ENCODE measurements around the gene LRMDA. TPM values are rescaled to one million over a fixed set of nuclear protein-coding genes. Genes with fewer than 3 reads are reported as not detected.
A peak's percentile ranks its signal among the peaks of the same experiment; 100 is the strongest.

Gene LRMDA
- total and polyA plus RNA-seq, 10 of the 15 experiments (the other 5 are each of a cell fraction or from before 2014, with no cell fraction given), result 0.07 to 0.54 (median 0.29) TPM; not detected in 4

DNA sequence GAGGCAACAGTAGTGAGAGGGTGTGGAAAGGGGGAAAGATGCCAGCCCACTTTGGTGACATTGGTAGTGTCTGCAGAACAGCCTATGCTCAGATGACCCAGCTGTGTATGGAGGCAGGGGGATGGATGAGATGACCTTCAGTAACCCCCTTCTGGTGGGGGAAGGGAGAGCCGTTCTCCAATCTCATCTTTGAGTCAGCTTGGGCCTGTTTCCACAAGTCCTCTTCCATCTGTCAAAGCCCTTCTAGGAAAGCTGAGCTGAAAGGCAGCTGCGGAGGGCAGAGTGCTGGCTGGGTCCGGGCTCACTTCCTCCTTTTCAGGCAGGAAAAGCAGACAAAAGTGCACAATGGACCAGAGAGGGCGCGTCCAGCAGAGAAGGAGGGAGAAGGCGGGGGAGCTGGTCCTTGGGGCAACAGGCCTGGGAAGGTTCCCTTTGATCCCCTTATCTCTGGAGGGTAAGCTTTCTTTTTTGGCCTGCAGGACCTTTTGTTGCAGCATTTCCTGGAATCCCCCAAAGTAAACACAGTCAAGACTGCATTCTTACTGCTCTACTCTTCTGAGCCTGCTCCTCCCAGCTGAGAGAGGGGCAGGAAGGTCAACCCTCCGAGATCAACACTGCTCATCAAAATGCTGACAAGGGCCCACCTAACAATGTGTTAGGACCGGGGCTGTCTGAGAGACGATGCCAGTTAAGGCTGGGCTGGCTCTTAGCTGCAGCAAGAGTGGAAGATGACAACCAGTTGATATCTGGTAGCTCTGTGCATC, 1.2 kb upstream of the LRMDA start (continued):
- TF ChIP-seq, protein P1, sequence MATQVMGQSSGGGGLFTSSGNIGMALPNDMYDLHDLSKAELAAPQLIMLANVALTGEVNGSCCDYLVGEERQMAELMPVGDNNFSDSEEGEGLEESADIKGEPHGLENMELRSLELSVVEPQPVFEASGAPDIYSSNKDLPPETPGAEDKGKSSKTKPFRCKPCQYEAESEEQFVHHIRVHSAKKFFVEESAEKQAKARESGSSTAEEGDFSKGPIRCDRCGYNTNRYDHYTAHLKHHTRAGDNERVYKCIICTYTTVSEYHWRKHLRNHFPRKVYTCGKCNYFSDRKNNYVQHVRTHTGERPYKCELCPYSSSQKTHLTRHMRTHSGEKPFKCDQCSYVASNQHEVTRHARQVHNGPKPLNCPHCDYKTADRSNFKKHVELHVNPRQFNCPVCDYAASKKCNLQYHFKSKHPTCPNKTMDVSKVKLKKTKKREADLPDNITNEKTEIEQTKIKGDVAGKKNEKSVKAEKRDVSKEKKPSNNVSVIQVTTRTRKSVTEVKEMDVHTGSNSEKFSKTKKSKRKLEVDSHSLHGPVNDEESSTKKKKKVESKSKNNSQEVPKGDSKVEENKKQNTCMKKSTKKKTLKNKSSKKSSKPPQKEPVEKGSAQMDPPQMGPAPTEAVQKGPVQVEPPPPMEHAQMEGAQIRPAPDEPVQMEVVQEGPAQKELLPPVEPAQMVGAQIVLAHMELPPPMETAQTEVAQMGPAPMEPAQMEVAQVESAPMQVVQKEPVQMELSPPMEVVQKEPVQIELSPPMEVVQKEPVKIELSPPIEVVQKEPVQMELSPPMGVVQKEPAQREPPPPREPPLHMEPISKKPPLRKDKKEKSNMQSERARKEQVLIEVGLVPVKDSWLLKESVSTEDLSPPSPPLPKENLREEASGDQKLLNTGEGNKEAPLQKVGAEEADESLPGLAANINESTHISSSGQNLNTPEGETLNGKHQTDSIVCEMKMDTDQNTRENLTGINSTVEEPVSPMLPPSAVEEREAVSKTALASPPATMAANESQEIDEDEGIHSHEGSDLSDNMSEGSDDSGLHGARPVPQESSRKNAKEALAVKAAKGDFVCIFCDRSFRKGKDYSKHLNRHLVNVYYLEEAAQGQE (IDR thresholded peaks at IDR 0.05; ENCODE audit: low read depth, low read length), result no peak
- peak; percentile 66 for TF ChIP-seq IKZF1 (conservative IDR thresholded peaks at IDR 0.05)
- no peak for TF ChIP-seq POU2F2 (IDR thresholded peaks at IDR 0.05; ENCODE audit: borderline replicate concordance, low read depth, low read length)
- peak; percentile 43 to 53; a peak in 2 of 4 replicates for TF ChIP-seq IKZF2 (IDR thresholded peaks at IDR 0.05)
- TF ChIP-seq, protein P2, sequence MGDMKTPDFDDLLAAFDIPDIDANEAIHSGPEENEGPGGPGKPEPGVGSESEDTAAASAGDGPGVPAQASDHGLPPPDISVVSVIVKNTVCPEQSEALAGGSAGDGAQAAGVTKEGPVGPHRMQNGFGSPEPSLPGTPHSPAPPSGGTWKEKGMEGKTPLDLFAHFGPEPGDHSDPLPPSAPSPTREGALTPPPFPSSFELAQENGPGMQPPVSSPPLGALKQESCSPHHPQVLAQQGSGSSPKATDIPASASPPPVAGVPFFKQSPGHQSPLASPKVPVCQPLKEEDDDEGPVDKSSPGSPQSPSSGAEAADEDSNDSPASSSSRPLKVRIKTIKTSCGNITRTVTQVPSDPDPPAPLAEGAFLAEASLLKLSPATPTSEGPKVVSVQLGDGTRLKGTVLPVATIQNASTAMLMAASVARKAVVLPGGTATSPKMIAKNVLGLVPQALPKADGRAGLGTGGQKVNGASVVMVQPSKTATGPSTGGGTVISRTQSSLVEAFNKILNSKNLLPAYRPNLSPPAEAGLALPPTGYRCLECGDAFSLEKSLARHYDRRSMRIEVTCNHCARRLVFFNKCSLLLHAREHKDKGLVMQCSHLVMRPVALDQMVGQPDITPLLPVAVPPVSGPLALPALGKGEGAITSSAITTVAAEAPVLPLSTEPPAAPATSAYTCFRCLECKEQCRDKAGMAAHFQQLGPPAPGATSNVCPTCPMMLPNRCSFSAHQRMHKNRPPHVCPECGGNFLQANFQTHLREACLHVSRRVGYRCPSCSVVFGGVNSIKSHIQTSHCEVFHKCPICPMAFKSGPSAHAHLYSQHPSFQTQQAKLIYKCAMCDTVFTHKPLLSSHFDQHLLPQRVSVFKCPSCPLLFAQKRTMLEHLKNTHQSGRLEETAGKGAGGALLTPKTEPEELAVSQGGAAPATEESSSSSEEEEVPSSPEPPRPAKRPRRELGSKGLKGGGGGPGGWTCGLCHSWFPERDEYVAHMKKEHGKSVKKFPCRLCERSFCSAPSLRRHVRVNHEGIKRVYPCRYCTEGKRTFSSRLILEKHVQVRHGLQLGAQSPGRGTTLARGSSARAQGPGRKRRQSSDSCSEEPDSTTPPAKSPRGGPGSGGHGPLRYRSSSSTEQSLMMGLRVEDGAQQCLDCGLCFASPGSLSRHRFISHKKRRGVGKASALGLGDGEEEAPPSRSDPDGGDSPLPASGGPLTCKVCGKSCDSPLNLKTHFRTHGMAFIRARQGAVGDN (IDR thresholded peaks at IDR 0.05), result 0 out of 2 replicates have a peak, but pooled peaks have one; percentile 36

All from GM12878 (cell line).